GM23338 (cell line): Measurements from ENCODE around the gene PRSS8. TPM values are rescaled to one million over a fixed set of nuclear protein-coding genes. Genes with fewer than 3 reads are reported as not detected.

Source experiments
- CREB1 ChIP-seq: fragments of 250-450 bp; sonication (Bioruptor Pico); IDR thresholded peaks from 2 replicates; pipeline ENCODE4 v1.5.0; 2020; ENCODE audit warnings: low read depth, mild to moderate bottlenecking, moderate library complexity
- STAT1 ChIP-seq: IDR thresholded peaks from one replicate; pipeline ENCODE4 v1.6.1; 2016; ENCODE audit warnings: antibody characterized with exemption; ENCODE audit not compliant: unreplicated experiment
- ZNF114 ChIP-seq: fragments of 250-450 bp; sonication (Bioruptor Pico); IDR thresholded peaks from 2 replicates; pipeline ENCODE4 v1.5.0; 2020; ENCODE audit warnings: mild to moderate bottlenecking, moderate library complexity
- ZNF331 ChIP-seq: fragments of 250-450 bp; sonication (Bioruptor Pico); IDR thresholded peaks from 2 replicates; pipeline ENCODE4 v1.5.0; 2020; ENCODE audit warnings: low read depth, mild to moderate bottlenecking, moderate library complexity
- polyA plus RNA-seq: library from polyadenylated mRNA; unstranded; fragments of >200 nt; fragmentation: Nextera tagmentation; extraction: Ambion mirVana; gene quantifications from 2 replicates; pipeline ENCODE4 v1.2.1, GENCODE V29; 2016
- total RNA-seq: library from RNA; depleted of rRNA; stranded (reverse); fragments of >200 nt; shearing (Covaris generic); gene quantifications from 2 replicates; pipeline ENCODE4 v1.2.3, GENCODE V29; 2014
- TF ChIP-seq, protein P1 (sequence below): fragments of 250-450 bp; sonication (Bioruptor Pico); IDR thresholded peaks from 2 replicates; pipeline ENCODE4 v1.5.0; 2020; ENCODE audit warnings: mild to moderate bottlenecking, moderate library complexity
- TF ChIP-seq, protein P2 (sequence below): IDR thresholded peaks from one replicate; pipeline ENCODE4 v1.6.1; 2018; ENCODE audit warnings: antibody characterized with exemption; ENCODE audit not compliant: unreplicated experiment
- TF ChIP-seq, protein P3 (sequence below): IDR thresholded peaks from 2 replicates; pipeline ENCODE4 v1.6.1; 2016; ENCODE audit warnings: antibody characterized with exemption

PRSS8 gene
- total and polyA plus RNA-seq, 2 experiments from 2014 or later, result 65.3 to 75.9 TPM

DNA sequence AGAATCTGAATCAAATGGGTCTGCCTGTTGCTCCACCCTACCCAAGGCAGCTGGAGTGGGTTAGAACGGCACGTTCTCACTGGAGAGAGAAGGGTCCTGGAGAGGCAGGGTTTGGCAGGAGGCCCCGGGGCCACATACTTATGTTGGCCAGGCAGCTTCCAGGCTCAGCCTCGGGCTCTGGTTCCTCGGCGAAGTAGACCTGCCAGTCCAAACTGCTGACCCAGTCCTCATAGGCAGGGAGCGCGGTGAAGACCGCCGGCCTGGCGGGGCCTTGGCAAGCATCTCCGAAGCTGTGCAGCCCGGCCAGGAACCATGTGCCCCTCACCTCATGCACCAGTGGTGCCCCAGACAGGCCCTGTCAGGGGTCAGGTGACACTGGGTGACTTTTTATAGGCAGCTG, 51.5 kb downstream of the PRSS8 start (continued):
- TF ChIP-seq, protein P1, sequence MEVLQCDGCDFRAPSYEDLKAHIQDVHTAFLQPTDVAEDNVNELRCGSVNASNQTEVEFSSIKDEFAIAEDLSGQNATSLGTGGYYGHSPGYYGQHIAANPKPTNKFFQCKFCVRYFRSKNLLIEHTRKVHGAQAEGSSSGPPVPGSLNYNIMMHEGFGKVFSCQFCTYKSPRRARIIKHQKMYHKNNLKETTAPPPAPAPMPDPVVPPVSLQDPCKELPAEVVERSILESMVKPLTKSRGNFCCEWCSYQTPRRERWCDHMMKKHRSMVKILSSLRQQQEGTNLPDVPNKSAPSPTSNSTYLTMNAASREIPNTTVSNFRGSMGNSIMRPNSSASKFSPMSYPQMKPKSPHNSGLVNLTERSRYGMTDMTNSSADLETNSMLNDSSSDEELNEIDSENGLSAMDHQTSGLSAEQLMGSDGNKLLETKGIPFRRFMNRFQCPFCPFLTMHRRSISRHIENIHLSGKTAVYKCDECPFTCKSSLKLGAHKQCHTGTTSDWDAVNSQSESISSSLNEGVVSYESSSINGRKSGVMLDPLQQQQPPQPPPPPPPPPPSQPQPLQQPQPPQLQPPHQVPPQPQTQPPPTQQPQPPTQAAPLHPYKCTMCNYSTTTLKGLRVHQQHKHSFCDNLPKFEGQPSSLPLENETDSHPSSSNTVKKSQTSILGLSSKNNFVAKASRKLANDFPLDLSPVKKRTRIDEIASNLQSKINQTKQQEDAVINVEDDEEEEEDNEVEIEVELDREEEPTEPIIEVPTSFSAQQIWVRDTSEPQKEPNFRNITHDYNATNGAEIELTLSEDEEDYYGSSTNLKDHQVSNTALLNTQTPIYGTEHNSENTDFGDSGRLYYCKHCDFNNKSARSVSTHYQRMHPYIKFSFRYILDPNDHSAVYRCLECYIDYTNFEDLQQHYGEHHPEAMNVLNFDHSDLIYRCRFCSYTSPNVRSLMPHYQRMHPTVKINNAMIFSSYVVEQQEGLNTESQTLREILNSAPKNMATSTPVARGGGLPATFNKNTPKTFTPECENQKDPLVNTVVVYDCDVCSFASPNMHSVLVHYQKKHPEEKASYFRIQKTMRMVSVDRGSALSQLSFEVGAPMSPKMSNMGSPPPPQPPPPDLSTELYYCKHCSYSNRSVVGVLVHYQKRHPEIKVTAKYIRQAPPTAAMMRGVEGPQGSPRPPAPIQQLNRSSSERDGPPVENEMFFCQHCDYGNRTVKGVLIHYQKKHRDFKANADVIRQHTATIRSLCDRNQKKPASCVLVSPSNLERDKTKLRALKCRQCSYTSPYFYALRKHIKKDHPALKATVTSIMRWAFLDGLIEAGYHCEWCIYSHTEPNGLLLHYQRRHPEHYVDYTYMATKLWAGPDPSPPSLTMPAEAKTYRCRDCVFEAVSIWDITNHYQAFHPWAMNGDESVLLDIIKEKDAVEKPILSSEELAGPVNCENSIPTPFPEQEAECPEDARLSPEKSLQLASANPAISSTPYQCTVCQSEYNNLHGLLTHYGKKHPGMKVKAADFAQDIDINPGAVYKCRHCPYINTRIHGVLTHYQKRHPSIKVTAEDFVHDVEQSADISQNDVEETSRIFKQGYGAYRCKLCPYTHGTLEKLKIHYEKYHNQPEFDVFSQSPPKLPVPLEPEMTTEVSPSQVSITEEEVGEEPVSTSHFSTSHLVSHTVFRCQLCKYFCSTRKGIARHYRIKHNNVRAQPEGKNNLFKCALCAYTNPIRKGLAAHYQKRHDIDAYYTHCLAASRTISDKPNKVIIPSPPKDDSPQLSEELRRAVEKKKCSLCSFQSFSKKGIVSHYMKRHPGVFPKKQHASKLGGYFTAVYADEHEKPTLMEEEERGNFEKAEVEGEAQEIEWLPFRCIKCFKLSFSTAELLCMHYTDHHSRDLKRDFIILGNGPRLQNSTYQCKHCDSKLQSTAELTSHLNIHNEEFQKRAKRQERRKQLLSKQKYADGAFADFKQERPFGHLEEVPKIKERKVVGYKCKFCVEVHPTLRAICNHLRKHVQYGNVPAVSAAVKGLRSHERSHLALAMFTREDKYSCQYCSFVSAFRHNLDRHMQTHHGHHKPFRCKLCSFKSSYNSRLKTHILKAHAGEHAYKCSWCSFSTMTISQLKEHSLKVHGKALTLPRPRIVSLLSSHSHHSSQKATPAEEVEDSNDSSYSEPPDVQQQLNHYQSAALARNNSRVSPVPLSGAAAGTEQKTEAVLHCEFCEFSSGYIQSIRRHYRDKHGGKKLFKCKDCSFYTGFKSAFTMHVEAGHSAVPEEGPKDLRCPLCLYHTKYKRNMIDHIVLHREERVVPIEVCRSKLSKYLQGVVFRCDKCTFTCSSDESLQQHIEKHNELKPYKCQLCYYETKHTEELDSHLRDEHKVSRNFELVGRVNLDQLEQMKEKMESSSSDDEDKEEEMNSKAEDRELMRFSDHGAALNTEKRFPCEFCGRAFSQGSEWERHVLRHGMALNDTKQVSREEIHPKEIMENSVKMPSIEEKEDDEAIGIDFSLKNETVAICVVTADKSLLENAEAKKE (CRISPR knock-in tag), result no peak
- TF ChIP-seq ZNF114 (CRISPR knock-in tag), result no peak
- TF ChIP-seq, protein P2, sequence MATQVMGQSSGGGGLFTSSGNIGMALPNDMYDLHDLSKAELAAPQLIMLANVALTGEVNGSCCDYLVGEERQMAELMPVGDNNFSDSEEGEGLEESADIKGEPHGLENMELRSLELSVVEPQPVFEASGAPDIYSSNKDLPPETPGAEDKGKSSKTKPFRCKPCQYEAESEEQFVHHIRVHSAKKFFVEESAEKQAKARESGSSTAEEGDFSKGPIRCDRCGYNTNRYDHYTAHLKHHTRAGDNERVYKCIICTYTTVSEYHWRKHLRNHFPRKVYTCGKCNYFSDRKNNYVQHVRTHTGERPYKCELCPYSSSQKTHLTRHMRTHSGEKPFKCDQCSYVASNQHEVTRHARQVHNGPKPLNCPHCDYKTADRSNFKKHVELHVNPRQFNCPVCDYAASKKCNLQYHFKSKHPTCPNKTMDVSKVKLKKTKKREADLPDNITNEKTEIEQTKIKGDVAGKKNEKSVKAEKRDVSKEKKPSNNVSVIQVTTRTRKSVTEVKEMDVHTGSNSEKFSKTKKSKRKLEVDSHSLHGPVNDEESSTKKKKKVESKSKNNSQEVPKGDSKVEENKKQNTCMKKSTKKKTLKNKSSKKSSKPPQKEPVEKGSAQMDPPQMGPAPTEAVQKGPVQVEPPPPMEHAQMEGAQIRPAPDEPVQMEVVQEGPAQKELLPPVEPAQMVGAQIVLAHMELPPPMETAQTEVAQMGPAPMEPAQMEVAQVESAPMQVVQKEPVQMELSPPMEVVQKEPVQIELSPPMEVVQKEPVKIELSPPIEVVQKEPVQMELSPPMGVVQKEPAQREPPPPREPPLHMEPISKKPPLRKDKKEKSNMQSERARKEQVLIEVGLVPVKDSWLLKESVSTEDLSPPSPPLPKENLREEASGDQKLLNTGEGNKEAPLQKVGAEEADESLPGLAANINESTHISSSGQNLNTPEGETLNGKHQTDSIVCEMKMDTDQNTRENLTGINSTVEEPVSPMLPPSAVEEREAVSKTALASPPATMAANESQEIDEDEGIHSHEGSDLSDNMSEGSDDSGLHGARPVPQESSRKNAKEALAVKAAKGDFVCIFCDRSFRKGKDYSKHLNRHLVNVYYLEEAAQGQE, result no peak
- no peak for TF ChIP-seq STAT1
- no peak for TF ChIP-seq ZNF331 (CRISPR knock-in tag)
- TF ChIP-seq CREB1 (CRISPR knock-in tag), result no peak
- TF ChIP-seq, protein P3, sequence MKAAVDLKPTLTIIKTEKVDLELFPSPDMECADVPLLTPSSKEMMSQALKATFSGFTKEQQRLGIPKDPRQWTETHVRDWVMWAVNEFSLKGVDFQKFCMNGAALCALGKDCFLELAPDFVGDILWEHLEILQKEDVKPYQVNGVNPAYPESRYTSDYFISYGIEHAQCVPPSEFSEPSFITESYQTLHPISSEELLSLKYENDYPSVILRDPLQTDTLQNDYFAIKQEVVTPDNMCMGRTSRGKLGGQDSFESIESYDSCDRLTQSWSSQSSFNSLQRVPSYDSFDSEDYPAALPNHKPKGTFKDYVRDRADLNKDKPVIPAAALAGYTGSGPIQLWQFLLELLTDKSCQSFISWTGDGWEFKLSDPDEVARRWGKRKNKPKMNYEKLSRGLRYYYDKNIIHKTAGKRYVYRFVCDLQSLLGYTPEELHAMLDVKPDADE, result no peak
